IPS-18a (cell line): Measurements from ENCODE around the gene PAX9.

Source experiments
- H3K27ac ChIP-seq: one replicate; pipeline ENCODE4 v1.5.1; 2013; ENCODE audit warnings: low read length
- H3K27me3 ChIP-seq: one replicate; pipeline ENCODE4 v1.6.1; 2013; ENCODE audit warnings: mild to moderate bottlenecking, low read length; ENCODE audit not compliant: control insufficient read depth, insufficient read depth
- H3K36me3 ChIP-seq: one replicate; pipeline ENCODE4 v1.6.1; 2013; ENCODE audit warnings: low read depth, low read length; ENCODE audit not compliant: control insufficient read depth
- H3K4me1 ChIP-seq: one replicate; pipeline ENCODE4 v1.6.1; 2013; ENCODE audit warnings: low read depth, low read length; ENCODE audit not compliant: control insufficient read depth
- H3K4me3 ChIP-seq: one replicate; pipeline ENCODE4 v1.5.1; 2013; ENCODE audit warnings: low read length
- H3K9ac ChIP-seq: one replicate; pipeline ENCODE4 v1.6.1; 2013; ENCODE audit warnings: mild to moderate bottlenecking, low read length, moderate library complexity
- H3K9me3 ChIP-seq: one replicate; pipeline ENCODE4 v1.6.1; 2013; ENCODE audit warnings: low read depth, low read length; ENCODE audit not compliant: control insufficient read depth

Gene PAX9

DNA sequence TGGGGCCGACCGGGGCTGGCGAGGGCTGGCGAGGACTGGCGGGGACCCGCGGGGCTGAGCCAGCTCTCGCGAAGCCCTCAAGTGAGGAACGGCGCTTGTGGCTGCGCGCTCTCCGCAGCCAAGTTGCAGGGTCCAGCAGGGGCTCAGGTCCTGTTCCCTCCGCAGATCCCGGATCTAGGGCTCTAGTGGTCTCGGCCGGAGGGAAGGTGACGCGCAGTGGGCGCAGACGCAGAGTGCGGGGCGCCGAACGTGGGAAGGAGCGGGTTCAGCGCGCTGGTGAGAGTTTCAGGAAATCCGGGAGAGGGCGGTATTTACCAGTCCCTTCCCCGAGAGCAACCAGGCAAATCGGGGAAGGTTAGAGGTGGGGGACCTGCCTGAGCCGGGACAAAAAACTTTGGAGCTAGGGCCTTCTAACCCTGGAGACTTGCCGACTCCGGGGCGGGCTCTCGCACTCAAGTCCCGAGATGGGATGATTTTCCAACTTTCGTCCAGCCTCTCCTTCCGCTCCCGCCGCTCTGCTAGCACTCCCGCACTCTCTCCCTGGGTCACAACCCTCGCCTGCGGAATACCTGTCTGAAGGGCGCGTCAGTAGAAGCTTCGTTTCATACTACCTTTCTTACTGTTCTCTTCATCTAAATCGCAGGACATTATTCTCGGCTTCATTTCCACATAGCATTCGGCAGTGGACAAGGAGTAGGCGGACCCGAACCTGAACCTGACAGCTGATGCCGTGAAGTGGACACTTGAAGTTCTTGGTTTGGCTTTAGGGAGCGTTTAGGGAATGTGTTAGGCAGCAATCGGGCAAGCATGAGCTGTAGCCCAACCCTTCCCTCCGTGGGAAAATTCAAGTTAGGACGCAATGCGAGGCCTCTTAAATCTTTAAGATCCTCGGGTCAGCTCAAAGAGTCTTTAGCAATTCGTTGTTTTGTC, 13.6 kb upstream of the PAX9 start:
- Histone ChIP-seq H3K27me3 (peaks cover 100% of the 10 kb centered on the region), H3K4me1 (no peaks in the 10 kb centered on the region), H3K9ac (no peak overlapping the region), H3K27ac (no peak overlapping the region), H3K9me3 (no peaks in the 10 kb centered on the region), H3K36me3 (no peaks in the 10 kb centered on the region), H3K4me3 (peak overlapping the region; percentile 42)

DNA sequence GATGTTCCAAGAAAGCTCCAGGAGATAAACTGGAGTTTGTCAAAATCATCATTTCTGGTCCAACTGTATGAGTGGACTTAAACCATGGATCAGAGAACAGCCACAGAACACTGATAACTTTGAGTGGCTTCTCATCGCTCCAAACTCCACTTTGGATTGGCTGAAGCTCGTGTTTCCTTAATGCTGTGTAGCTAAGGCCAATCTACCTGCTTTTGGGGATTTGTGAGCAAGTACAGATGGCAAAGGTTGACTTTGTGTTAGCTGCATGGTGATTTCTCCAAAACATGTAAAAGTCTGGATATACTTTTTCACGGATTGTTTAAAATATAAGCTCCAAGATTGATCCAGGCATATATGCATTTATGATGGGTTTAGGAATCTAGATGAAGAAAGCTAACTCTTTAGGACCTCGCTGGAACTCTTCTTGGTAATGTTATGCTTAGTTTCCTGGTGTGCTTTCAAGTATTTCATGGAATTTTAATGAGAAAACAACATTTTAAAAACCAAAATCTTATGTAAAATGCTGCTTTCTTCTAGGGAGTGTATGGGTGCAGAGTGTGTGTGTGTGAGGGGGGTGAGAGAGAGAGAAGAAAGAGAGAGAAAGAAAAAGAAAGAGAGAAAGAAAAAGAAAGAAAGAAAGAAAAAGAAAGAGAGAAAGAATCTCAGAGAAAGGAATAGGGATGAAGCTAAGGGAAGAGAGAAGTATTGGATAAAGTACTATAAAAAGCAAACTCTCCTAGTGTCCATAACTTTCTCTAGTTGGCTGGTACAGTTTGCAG, 11.6 kb upstream of the PAX9 start:
- no peaks in the 10 kb centered on the region for H3K36me3 ChIP-seq
- H3K27me3 ChIP-seq, result peaks cover 100% of the 10 kb centered on the region
- no peak overlapping the region for H3K9ac ChIP-seq
- H3K4me3 ChIP-seq, result no peak overlapping the region
- H3K27ac ChIP-seq, result no peak overlapping the region
- no peaks in the 10 kb centered on the region for H3K9me3 ChIP-seq
- no peaks in the 10 kb centered on the region for H3K4me1 ChIP-seq

DNA sequence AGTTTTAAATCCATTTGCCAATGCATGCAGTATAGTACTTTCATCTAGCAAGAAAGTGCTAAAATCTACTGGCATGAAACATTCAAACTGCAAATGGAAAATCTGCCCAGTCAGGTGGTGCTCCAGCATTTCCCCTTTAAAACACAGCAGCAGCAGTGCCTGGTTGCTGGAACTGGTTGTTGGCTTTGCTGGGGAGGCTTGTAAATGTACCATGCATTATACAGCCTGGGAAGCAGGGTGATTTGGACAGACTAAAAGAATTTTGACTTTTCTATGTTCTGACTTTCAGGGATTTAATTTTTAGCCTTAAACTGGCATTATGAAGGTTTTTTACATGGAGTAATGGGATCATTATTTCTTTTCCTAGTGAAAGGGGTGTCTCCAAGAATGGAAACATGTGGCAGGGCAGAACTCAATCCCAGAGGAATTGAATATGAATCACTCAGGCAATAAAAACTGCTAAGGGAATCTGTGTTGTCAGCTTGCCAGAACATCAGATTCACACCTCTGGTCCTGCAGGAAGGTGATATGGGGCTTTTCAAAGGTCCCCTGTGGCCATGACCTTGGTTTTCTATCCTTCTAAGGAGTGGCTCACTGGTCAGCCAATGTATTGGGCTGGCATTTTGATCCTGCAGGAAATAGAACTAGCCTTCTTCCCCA, 9.0 kb upstream of the PAX9 start:
- no peak overlapping the region for H3K4me3 ChIP-seq
- no peak overlapping the region for H3K9ac ChIP-seq
- no peaks in the 10 kb centered on the region for H3K36me3 ChIP-seq
- no peaks in the 10 kb centered on the region for H3K4me1 ChIP-seq
- H3K27ac ChIP-seq, result no peak overlapping the region
- H3K27me3 ChIP-seq, result peaks cover 100% of the 10 kb centered on the region
- H3K9me3 ChIP-seq, result no peaks in the 10 kb centered on the region

DNA sequence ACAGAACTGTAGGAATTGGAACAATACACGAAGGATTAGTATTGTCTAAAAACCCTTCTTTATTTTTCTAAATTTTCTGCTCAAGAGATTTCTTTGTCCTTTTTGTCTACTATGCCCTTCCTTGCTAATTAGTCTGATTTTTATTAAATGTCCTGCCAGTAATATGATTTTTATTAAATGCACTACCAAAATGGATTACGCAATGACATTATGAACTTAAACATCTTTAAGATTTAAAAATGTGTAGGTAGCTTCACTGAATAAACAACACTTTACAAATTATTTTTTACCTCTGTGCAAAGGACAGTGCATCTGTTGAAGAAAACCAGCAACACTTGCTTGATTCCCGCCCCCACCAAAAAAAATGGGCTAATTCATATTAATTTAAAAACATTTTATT, 8.2 kb upstream of the PAX9 start:
- Histone ChIP-seq H3K4me1 (no peaks in the 10 kb centered on the region), H3K36me3 (no peaks in the 10 kb centered on the region), H3K9me3 (no peaks in the 10 kb centered on the region), H3K27me3 (peaks cover 100% of the 10 kb centered on the region), H3K27ac (no peak overlapping the region), H3K4me3 (no peak overlapping the region), H3K9ac (no peak overlapping the region)

DNA sequence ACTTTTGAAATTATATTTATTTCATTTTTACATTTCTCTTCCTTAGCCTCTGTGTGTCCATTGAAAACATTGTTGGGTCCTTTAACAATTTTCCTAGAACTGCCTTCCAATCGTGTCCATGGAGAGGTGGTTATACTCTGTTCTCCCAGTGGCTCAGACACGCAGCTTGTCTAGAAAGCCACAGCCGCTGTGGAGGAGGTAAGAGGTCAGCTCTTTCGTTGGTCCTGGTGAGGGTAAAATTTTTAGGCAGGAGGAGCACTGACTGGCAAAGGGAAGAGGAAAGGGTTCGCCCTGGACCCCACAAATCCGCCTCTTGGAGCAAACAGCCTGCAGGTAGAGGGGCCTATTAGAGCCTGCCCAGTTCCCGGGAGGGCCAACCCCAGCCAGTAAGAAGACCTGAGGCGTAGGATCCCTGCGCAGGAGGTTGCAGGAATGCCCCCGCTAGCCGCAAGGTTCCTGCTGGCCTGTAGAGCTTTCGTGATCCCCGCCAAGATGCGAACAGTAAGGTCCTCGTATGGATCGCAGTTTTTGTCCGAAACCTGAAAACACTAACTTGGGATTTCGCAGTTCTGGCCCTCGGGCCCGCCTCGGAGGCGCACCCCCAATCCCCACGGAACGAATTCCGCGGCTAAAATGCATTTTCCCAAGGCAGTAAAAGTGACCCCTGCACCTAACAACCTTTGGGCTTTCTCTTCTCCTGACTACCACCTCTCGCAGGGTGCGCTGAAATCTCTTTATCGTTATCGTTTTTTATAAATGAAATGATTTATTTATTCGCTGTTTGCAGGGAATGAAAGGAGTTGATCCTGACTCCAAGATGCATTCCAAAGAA, 7.5 kb upstream of the PAX9 start:
- Histone ChIP-seq H3K27me3 (peaks cover 100% of the 10 kb centered on the region), H3K9me3 (no peaks in the 10 kb centered on the region), H3K9ac (no peak overlapping the region), H3K27ac (no peak overlapping the region), H3K4me3 (no peak overlapping the region), H3K4me1 (no peaks in the 10 kb centered on the region), H3K36me3 (no peaks in the 10 kb centered on the region)

DNA sequence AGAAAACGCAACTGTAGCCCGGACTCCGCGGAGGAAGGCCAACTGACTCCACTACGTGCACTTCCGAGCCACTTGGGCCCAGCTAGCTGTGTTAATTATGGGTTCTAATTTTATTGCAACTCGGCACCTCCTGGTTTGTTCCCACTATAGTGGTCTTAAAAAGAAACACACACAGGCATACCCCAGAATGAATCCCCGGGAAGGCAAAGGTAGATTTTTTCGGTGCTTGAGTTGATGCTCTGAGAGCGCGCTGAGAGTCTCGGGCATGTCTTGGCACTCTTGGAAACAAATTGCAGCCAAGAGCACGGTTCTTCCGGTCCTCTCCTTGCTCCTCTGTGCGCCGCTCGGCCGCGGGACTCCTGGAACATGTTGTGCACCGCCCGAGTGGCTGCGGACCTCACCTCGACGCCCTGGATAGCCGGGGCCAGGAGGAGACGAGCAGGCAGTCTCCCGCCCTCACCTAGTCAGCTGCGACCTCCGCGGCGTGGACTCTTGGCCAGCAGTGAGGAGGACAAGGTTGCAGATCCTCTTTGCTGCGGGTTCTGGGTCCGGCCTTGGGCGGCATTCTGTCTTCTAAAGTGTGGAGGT, 6.8 kb upstream of the PAX9 start:
- H3K9me3 ChIP-seq, result no peaks in the 10 kb centered on the region
- no peak overlapping the region for H3K4me3 ChIP-seq
- peaks cover 100% of the 10 kb centered on the region for H3K27me3 ChIP-seq
- H3K9ac ChIP-seq, result no peak overlapping the region
- H3K4me1 ChIP-seq, result no peaks in the 10 kb centered on the region
- no peak overlapping the region for H3K27ac ChIP-seq
- H3K36me3 ChIP-seq, result no peaks in the 10 kb centered on the region

DNA sequence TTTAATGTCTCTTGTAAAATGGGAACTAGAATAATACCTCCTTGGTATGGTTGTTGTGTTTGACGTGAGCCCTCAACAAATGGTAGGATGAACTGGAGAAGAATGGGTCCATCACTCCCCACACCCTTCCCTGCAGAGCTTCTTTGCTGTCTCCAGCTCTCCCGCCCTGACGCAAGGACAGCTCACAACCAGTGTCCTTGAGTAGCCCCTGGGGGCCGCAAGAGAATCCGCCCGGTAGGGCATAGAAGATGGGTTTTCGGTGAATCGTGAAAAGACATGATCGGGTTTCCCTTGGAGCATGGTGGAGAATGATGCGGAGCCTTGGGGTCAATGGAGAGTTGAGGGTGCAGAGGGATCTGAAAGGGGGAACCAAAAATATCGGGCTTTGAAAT, 6.1 kb upstream of the PAX9 start:
- no peaks in the 10 kb centered on the region for H3K36me3 ChIP-seq
- no peak overlapping the region for H3K9ac ChIP-seq
- peaks cover 3% of the 10 kb centered on the region for H3K9me3 ChIP-seq
- no peaks in the 10 kb centered on the region for H3K4me1 ChIP-seq
- H3K4me3 ChIP-seq, result no peak overlapping the region
- H3K27me3 ChIP-seq, result peaks cover 100% of the 10 kb centered on the region
- no peak overlapping the region for H3K27ac ChIP-seq

DNA sequence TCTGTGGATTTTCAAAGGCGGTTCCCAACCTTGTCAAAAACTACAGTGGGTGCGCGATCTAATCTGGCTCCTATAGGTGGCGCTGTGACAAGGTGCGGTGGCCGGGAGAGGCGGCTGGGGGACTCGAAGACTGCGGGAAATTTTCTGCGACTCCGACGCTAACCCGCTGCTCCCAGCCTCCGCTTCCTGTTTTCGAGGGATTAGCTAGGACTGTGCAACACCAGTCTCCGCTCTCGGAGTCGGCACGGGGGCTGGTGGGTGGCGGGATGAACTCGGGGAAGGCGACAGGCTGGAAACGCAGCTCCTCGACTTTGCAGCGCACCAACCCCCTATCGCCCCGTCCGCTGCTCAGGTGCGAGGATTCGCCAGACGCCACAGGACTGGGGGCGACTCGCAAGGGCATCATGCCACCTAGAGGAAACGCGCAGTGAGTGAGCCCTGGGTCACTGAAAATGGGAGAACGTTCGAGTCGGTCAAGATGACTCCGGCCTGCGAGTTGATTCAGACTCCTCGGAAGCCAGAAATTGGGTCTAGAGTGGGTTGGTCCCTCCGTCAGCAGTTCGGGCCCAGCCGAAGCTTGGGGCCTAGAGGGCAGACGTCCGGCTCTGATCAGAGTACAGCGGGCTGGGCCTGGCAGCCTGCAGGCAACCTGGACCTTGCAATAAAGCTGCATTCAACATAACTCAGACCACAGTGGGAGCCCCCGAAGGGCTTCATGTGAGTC, 5.5 kb upstream of the PAX9 start:
- Histone ChIP-seq H3K9ac (no peak overlapping the region), H3K9me3 (peaks cover 3% of the 10 kb centered on the region), H3K4me3 (peak overlapping the region; percentile 44), H3K36me3 (no peaks in the 10 kb centered on the region), H3K27ac (no peak overlapping the region), H3K27me3 (peaks cover 100% of the 10 kb centered on the region), H3K4me1 (no peaks in the 10 kb centered on the region)

DNA sequence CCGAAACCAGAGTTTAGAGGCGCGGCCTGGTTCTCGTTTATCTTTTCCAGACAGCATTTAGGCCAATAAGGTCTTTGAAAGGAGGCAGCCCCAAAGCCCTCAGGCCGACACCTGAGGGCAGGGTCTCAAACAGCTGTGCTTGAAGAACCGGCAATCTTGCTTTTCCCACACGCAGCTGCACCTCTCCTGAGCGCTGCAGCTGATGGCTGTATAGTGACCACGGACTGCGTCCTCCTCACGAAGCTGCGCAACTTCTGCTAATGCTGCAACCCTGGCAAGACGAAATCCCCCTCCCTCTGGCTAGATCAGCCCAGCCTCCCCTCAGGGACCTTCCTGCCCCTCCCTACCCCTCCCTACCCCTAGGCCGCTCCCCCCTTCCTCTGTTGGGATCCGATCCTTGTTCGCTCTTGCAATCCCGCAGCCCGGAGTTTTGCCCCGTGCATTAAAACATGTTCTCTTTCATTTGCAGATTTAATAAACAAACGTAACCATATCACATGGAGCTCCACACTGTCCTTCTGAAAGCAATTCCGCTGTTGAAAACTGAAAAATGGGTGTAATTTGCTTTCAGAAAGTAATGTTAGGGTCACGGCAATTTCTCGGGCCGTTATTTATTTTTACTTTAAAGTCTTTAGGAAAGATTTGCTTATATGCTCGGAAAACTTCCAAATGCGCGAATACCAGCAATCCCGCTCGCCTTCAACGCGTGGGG, 4.8 kb upstream of the PAX9 start:
- Histone ChIP-seq H3K27ac (no peak overlapping the region), H3K9ac (no peak overlapping the region), H3K4me3 (no peak overlapping the region), H3K27me3 (peaks cover 100% of the 10 kb centered on the region), H3K4me1 (no peaks in the 10 kb centered on the region), H3K9me3 (peaks cover 3% of the 10 kb centered on the region), H3K36me3 (no peaks in the 10 kb centered on the region)
